ENCODE data around the gene MS4A13.

- TF ChIP-seq POLR2AphosphoS5 (IDR thresholded peaks at IDR 0.05; ENCODE audit: low read length) (no peak), BRCA1 (IDR thresholded peaks at IDR 0.05; ENCODE audit: low read depth, low read length) (no peak), CTCF (IDR thresholded peaks at IDR 0.05 in 2 of 3, conservative IDR thresholded peaks at IDR 0.05 in 1 of 3; ENCODE audit: control insufficient read depth in 2 of 3, extremely low read depth in 1 of 3, insufficient read depth in 1 of 3, low read depth in 3 of 3, low read length in 3 of 3) (no peak)
These were observed 15.4 kb downstream of the MS4A13 start for GRCh38 chr11:60530454-60531100.
